ENCODE measurements around the gene TOP2B.

DNA sequence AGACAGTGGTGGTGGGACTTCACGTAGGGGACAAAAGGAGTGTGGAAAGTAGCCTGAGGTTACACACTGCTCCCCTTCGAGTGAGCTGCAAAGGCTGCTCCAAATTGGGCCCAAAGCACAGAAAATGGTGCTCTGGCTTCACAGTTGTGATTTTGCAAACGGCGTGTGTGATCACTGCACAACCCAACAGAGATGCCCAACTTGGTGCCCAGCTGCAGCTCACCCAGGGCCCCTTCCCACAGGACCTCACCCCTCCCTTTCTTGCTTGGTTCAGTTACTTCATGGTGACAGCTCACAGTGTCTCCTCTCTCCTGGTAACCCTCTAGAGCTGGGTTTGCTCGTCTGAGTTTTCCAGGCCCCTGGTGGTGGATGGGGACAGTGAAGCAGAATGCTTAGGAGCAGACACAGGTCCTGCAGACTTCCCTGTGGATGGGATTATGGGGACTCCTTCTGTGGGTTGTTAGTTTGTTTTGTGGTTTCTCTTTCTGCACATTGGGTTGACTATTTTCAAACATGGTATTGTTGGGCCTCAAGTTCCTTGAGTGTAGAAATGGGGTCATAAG lies 98.3 kb downstream of the TOP2B start:
- TF ChIP-seq, protein P1, sequence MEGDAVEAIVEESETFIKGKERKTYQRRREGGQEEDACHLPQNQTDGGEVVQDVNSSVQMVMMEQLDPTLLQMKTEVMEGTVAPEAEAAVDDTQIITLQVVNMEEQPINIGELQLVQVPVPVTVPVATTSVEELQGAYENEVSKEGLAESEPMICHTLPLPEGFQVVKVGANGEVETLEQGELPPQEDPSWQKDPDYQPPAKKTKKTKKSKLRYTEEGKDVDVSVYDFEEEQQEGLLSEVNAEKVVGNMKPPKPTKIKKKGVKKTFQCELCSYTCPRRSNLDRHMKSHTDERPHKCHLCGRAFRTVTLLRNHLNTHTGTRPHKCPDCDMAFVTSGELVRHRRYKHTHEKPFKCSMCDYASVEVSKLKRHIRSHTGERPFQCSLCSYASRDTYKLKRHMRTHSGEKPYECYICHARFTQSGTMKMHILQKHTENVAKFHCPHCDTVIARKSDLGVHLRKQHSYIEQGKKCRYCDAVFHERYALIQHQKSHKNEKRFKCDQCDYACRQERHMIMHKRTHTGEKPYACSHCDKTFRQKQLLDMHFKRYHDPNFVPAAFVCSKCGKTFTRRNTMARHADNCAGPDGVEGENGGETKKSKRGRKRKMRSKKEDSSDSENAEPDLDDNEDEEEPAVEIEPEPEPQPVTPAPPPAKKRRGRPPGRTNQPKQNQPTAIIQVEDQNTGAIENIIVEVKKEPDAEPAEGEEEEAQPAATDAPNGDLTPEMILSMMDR (IDR thresholded peaks at IDR 0.05; ENCODE audit: low read depth, low read length, missing input control), result no peak
- TF ChIP-seq, protein P2, sequence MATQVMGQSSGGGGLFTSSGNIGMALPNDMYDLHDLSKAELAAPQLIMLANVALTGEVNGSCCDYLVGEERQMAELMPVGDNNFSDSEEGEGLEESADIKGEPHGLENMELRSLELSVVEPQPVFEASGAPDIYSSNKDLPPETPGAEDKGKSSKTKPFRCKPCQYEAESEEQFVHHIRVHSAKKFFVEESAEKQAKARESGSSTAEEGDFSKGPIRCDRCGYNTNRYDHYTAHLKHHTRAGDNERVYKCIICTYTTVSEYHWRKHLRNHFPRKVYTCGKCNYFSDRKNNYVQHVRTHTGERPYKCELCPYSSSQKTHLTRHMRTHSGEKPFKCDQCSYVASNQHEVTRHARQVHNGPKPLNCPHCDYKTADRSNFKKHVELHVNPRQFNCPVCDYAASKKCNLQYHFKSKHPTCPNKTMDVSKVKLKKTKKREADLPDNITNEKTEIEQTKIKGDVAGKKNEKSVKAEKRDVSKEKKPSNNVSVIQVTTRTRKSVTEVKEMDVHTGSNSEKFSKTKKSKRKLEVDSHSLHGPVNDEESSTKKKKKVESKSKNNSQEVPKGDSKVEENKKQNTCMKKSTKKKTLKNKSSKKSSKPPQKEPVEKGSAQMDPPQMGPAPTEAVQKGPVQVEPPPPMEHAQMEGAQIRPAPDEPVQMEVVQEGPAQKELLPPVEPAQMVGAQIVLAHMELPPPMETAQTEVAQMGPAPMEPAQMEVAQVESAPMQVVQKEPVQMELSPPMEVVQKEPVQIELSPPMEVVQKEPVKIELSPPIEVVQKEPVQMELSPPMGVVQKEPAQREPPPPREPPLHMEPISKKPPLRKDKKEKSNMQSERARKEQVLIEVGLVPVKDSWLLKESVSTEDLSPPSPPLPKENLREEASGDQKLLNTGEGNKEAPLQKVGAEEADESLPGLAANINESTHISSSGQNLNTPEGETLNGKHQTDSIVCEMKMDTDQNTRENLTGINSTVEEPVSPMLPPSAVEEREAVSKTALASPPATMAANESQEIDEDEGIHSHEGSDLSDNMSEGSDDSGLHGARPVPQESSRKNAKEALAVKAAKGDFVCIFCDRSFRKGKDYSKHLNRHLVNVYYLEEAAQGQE (IDR thresholded peaks at IDR 0.05), result no peak
- TF ChIP-seq YY1 (IDR thresholded peaks at IDR 0.05), result no peak
- no peak for TF ChIP-seq FOXA1 (IDR thresholded peaks at IDR 0.05)
- no peak for TF ChIP-seq TAF1 (conservative IDR thresholded peaks at IDR 0.05)
- TF ChIP-seq, protein P3, sequence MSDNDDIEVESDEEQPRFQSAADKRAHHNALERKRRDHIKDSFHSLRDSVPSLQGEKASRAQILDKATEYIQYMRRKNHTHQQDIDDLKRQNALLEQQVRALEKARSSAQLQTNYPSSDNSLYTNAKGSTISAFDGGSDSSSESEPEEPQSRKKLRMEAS (IDR thresholded peaks at IDR 0.05), result no peak
